HepG2 (cell line): ENCODE data around the gene PAPPA2. TPM values are rescaled to one million over a fixed set of nuclear protein-coding genes. Genes with fewer than 3 reads are reported as not detected.

Experiments used
- ATAC-seq: fragments of 200-7000 bp; cut with Tn5 transposase; 3 replicates; pipeline ENCODE4 v1.9.1; 2020; ENCODE audit warnings: mild to moderate bottlenecking, moderate library complexity
- BruUV-seq: library from RNA; stranded (reverse); fragments of 400-500 nt; replicated peaks from 2 replicates; lab custom pipeline; 2021; lab: Mats Ljungman, UMichigan
- CTCF ChIA-PET: fragments of 300-600 bp; formaldehyde crosslinking; extraction: SDS; loops from one replicate; lab custom pipeline; 2021; ENCODE audit warnings: low total read pairs, inconsistent platforms, low intra/inter-chr PET ratio; lab: Yijun Ruan, JAX
- POLR2A ChIA-PET: fragments of 350-600 bp; sonication (Branson Sonifier 250); formaldehyde crosslinking; loops from one replicate; lab custom pipeline; 2020; ENCODE audit warnings: antibody characterized with exemption, inconsistent platforms; lab: Yijun Ruan, JAX
- DNase-seq: peaks from one replicate; pipeline ENCODE4 v3.0.0-alpha.2; 2015; ENCODE audit warnings: low spot score
- FAIRE-seq: peaks from 3 replicates; lab custom pipeline; 2011; peaks lifted over from hg19 to GRCh38; lab: Jason Lieb, UNC
- H2AFZ ChIP-seq: one replicate; pipeline ENCODE4 v1.6.1; 2011; ENCODE audit warnings: low read length, inconsistent platforms
- H3K27ac ChIP-seq: fragments of 300-600 bp; 3 replicates; pipeline ENCODE4 v1.8.0; 2011; ENCODE audit warnings: mixed run types, mild to moderate bottlenecking, mixed read lengths, low read length, inconsistent platforms; ENCODE audit not compliant: insufficient read depth; ENCODE audit errors: extremely low read length
- H3K27me3 ChIP-seq, 2 experiments: fragments of 200-600 bp in 1 of 2; 2 replicates in 1 of 2; 3 replicates in 1 of 2; pipeline versions ENCODE4 v1.6.0 to v1.8.0; 2011; ENCODE audit warnings: low read length in 2 of 2, mild to moderate bottlenecking in 2 of 2, moderate library complexity in 2 of 2, inconsistent platforms in 1 of 2; ENCODE audit not compliant: insufficient read depth in 2 of 2, control insufficient read depth in 1 of 2
- H3K36me3 ChIP-seq, 2 experiments: fragments of 200-600 bp in 1 of 2; replicated peaks in 1 of 2; 2 replicates in 1 of 2; 3 replicates in 1 of 2; pipeline versions ENCODE4 v1.5.1 to v1.8.0; 2011; ENCODE audit warnings: low read length in 2 of 2, inconsistent platforms in 1 of 2; ENCODE audit not compliant: insufficient read depth in 2 of 2, control insufficient read depth in 1 of 2
- H3K4me1 ChIP-seq: 2 replicates; pipeline ENCODE4 v1.5.1; 2012; ENCODE audit warnings: low read length, inconsistent platforms; ENCODE audit not compliant: insufficient read depth
- H3K4me2 ChIP-seq: 2 replicates; pipeline ENCODE4 v1.6.0; 2011; ENCODE audit warnings: low read depth, low read length, inconsistent platforms
- H3K4me3 ChIP-seq, 3 experiments: fragments of 200-600 bp in 1 of 3; sonication (generic), shearing (Covaris generic) in 1 of 3; replicated peaks in 1 of 3; 2 replicates each; pipeline ENCODE4 v1.5.1; 2011 to 2016; ENCODE audit warnings: low read length in 3 of 3, inconsistent platforms in 2 of 3, low read depth in 2 of 3, mild to moderate bottlenecking in 2 of 3, control low read depth in 1 of 3, mixed read lengths in 1 of 3; ENCODE audit not compliant: insufficient read depth in 1 of 3
- H3K79me2 ChIP-seq: one replicate; pipeline ENCODE4 v1.6.1; 2011; ENCODE audit warnings: low read length, inconsistent platforms; ENCODE audit not compliant: insufficient read depth
- H3K9ac ChIP-seq: 2 replicates; pipeline ENCODE4 v1.6.0; 2011; ENCODE audit warnings: mild to moderate bottlenecking, low read depth, low read length, inconsistent platforms; ENCODE audit not compliant: insufficient read depth
- H3K9me3 ChIP-seq: 2 replicates; pipeline ENCODE4 v1.5.1; 2012; ENCODE audit warnings: mild to moderate bottlenecking, low read length
- H4K20me1 ChIP-seq: 2 replicates; pipeline ENCODE4 v1.6.0; 2011; ENCODE audit warnings: inconsistent platforms, mild to moderate bottlenecking, low read length, moderate library complexity; ENCODE audit not compliant: insufficient read depth
- FUBP1 ChIP-seq: sonication (generic); formaldehyde crosslinking; IDR thresholded peaks from 2 replicates; pipeline ENCODE4 v1.5.1; 2020; ENCODE audit warnings: missing genetic modification reagents, mild to moderate bottlenecking, borderline replicate concordance
- HDAC6 ChIP-seq: fragments of 200-600 bp; sonication (generic); IDR thresholded peaks from 2 replicates; pipeline ENCODE4 v1.7.0; 2017; ENCODE audit warnings: mild to moderate bottlenecking, antibody characterized with exemption, low read length, low read depth
- PCBP2 ChIP-seq: fragments of 200-400 bp; formaldehyde crosslinking; optimal IDR thresholded peaks from 2 replicates; pipeline ENCODE3; 2018; ENCODE audit warnings: low read length, low read depth; ENCODE audit not compliant: poor library complexity, severe bottlenecking
- STAT5B ChIP-seq: sonication (generic); formaldehyde crosslinking; IDR thresholded peaks from 2 replicates; pipeline ENCODE4 v1.4.0; 2020; ENCODE audit warnings: missing genetic modification reagents
- ZNF142 ChIP-seq: sonication (generic); formaldehyde crosslinking; IDR thresholded peaks from 2 replicates; pipeline ENCODE4 v1.4.0; 2020; ENCODE audit warnings: missing genetic modification reagents
- ZNF317 ChIP-seq: sonication (generic); formaldehyde crosslinking; IDR thresholded peaks from 2 replicates; pipeline ENCODE4 v1.5.0; 2020; ENCODE audit warnings: mild to moderate bottlenecking, missing genetic modification reagents
- WGBS: methylation state at CpG from one replicate; pipeline ENCODE4 v1.1.6; 2017; ENCODE audit warnings: low lambda C conversion rate; 5-methylcytosine and 5-hydroxymethylcytosine counted together
- in situ Hi-C: cut with HindIII; loops from 2 replicates; pipeline ENCODE4 v1.10.0; 2017; ENCODE audit warnings: low pct_unique_long_range_greater_than_20kb; ENCODE audit not compliant: extremely low pct_ligation_motif_present
- intact Hi-C: fragments of 100-400 bp; cut with micrococcal nuclease; formaldehyde crosslinking; loops from one replicate; pipeline ENCODE4 v1.10.0; 2022; ENCODE audit not compliant: unreplicated experiment
- polyA plus RNA-seq, 8 experiments: library from polyadenylated mRNA; depleted of rRNA in 3 of 8; stranded (reverse) in 7 of 8; unstranded in 1 of 8; fragments of >200 nt; fragmentation: Illumina TruSeq in 4 of 8; extraction: Trizol in 4 of 8; gene quantifications; 2 replicates each; pipeline versions ENCODE4 v1.2.1 to v1.2.3, GENCODE V29; 2011 to 2016; ENCODE audit warnings: low read depth in 4 of 8, missing spikeins in 1 of 8, mixed read lengths in 1 of 8; ENCODE audit not compliant: insufficient read depth in 1 of 8
- total RNA-seq, 5 experiments: library from RNA; depleted of rRNA; stranded (reverse); fragments of >200 nt; fragmentation: Illumina TruSeq; extraction: Trizol; gene quantifications; 2 replicates each; pipeline ENCODE4 v1.2.3, GENCODE V29; 2016; ENCODE audit warnings: low read depth in 1 of 5
- TF ChIP-seq, protein P1 (sequence below): fragments of 450-650 bp; IDR thresholded peaks from 2 replicates; pipeline ENCODE4 v1.6.1; 2017; ENCODE audit warnings: mild to moderate bottlenecking
- TF ChIP-seq, protein P2 (sequence below): sonication (generic); formaldehyde crosslinking; IDR thresholded peaks from 2 replicates; pipeline ENCODE4 v1.8.0; 2022; ENCODE audit warnings: missing genetic modification reagents, low read depth, mild to moderate bottlenecking, borderline replicate concordance
- TF ChIP-seq, protein P3 (sequence below): sonication (generic); formaldehyde crosslinking; IDR thresholded peaks from 2 replicates; pipeline ENCODE4 v1.5.1; 2020; ENCODE audit warnings: mild to moderate bottlenecking, moderate library complexity, missing genetic modification reagents

PAPPA2 gene
- total and polyA plus RNA-seq, 2 of the 13 experiments (the other 11 are each of a cell fraction or from before 2014, with no cell fraction given) = 0.01 TPM; not detected in 1

DNA sequence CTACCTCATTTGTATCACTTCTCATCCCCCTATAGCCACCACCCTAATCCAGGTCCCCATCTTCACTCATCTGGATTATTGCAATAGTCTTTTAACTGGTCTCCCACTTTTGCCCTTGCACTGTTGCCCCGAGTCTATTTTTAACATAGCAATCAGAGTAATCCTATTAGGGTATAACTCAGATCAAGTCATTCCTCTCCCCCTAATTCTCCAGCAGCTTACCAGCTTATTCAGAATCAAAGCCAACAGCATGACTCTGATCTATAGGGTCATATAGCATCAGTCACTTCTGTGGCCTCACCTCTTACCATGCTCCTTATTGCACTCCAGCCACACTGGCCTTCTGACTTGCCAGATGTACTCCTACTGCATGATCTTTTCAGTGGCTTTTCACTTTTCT is 140.7 kb downstream of the PAPPA2 start (continued):
- TF ChIP-seq, protein P1, sequence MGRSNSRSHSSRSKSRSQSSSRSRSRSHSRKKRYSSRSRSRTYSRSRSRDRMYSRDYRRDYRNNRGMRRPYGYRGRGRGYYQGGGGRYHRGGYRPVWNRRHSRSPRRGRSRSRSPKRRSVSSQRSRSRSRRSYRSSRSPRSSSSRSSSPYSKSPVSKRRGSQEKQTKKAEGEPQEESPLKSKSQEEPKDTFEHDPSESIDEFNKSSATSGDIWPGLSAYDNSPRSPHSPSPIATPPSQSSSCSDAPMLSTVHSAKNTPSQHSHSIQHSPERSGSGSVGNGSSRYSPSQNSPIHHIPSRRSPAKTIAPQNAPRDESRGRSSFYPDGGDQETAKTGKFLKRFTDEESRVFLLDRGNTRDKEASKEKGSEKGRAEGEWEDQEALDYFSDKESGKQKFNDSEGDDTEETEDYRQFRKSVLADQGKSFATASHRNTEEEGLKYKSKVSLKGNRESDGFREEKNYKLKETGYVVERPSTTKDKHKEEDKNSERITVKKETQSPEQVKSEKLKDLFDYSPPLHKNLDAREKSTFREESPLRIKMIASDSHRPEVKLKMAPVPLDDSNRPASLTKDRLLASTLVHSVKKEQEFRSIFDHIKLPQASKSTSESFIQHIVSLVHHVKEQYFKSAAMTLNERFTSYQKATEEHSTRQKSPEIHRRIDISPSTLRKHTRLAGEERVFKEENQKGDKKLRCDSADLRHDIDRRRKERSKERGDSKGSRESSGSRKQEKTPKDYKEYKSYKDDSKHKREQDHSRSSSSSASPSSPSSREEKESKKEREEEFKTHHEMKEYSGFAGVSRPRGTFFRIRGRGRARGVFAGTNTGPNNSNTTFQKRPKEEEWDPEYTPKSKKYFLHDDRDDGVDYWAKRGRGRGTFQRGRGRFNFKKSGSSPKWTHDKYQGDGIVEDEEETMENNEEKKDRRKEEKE = no peak
- TF ChIP-seq HDAC6 = no peak
- TF ChIP-seq FUBP1 (CRISPR knock-in tag) = no peak
- no peak for TF ChIP-seq ZNF317 (CRISPR knock-in tag)
- TF ChIP-seq, protein P2, sequence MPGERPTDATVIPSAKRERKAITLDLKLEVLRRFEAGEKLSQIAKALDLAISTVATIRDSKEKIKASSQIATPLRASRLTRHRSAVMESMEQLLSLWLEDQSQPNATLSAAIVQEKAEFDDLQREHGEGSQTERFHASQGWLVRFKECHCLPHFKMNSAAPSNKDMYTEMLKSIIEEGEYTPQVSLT = no peak

DNA sequence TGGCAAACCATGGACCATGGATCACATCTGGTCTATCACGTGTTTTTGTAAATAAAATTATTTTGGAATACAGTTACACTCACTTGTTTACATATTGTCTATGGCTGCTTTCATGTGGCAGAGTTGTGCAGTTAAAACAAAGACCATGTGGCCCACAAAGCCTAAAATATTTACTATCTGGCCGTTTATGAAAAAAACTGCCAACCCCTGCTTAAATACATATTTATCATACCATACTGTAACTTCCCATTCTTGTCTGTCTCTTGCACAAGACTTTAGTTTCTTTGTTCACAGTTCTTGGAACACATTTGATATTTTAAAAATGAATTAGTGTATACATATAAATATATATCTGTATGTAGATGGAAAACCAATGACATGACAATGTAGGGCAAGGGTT is 141.5 kb downstream of the PAPPA2 start:
- DNase-seq = no peak
- no peak overlapping the region for H3K4me3 ChIP-seq
- no peak for ATAC-seq
- no peak overlapping the region for H3K4me2 ChIP-seq
- no peaks in the 10 kb centered on the region for H4K20me1 ChIP-seq
- BruUV-seq = no TSS peak
- H3K4me1 ChIP-seq = peaks cover 13% of the 10 kb centered on the region; the same call in 1 of the 2 replicates
- no peak overlapping the region for H3K27ac ChIP-seq
- WGBS = 0% methylated on average over 2 of the region's 2 CpGs
- no peaks in the 10 kb centered on the region for H3K79me2 ChIP-seq
- H3K9ac ChIP-seq = no peak overlapping the region
- in situ Hi-C loops = no loop called here
- H2AFZ ChIP-seq = no peak overlapping the region
- no peaks in the 10 kb centered on the region for H3K27me3 ChIP-seq
- CTCF ChIA-PET = no interaction called here
- H3K9me3 ChIP-seq = no peaks in the 10 kb centered on the region
- POLR2A ChIA-PET = no interaction called here
- no peaks in the 10 kb centered on the region for H3K36me3 ChIP-seq
- no peak for FAIRE-seq
- intact Hi-C loops = no loop called here
- TF ChIP-seq STAT5B (CRISPR knock-in tag) = no peak
- TF ChIP-seq ZNF142 (CRISPR knock-in tag) = no peak
- no peak for TF ChIP-seq PCBP2
- TF ChIP-seq, protein P3, sequence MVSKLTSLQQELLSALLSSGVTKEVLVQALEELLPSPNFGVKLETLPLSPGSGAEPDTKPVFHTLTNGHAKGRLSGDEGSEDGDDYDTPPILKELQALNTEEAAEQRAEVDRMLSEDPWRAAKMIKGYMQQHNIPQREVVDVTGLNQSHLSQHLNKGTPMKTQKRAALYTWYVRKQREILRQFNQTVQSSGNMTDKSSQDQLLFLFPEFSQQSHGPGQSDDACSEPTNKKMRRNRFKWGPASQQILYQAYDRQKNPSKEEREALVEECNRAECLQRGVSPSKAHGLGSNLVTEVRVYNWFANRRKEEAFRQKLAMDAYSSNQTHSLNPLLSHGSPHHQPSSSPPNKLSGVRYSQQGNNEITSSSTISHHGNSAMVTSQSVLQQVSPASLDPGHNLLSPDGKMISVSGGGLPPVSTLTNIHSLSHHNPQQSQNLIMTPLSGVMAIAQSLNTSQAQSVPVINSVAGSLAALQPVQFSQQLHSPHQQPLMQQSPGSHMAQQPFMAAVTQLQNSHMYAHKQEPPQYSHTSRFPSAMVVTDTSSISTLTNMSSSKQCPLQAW = no peak
